Endodermal cell (in vitro differentiated cells): ENCODE results near the gene SPTLC3. TPM values are rescaled to one million over a fixed set of nuclear protein-coding genes. Genes with fewer than 3 reads are reported as not detected.

ENCODE experiments used
- DNase-seq: peaks from one replicate; pipeline ENCODE4 v3.0.0-alpha.2; 2017
- H3K27ac ChIP-seq: 2 replicates; pipeline ENCODE4 v1.5.1; 2013; ENCODE audit warnings: mild to moderate bottlenecking, low read depth, low read length, moderate library complexity
- H3K27me3 ChIP-seq: 2 replicates; pipeline ENCODE4 v1.6.1; 2013; ENCODE audit warnings: mild to moderate bottlenecking, low read length, moderate library complexity; ENCODE audit not compliant: insufficient read depth, control insufficient read depth, poor library complexity, severe bottlenecking
- H3K36me3 ChIP-seq: 2 replicates; pipeline ENCODE4 v1.7.0; 2013; ENCODE audit warnings: mild to moderate bottlenecking, low read length, moderate library complexity; ENCODE audit not compliant: control insufficient read depth, insufficient read depth
- H3K4me1 ChIP-seq: one replicate; pipeline ENCODE4 v1.7.0; 2013; ENCODE audit warnings: low read length; ENCODE audit not compliant: control insufficient read depth, insufficient read depth
- H3K4me3 ChIP-seq: 2 replicates; pipeline ENCODE4 v1.5.1; 2013; ENCODE audit warnings: mild to moderate bottlenecking, low read length, moderate library complexity
- H3K9ac ChIP-seq: 2 replicates; pipeline ENCODE4 v1.6.1; 2013; ENCODE audit warnings: mild to moderate bottlenecking, low read length, moderate library complexity; ENCODE audit not compliant: poor library complexity, severe bottlenecking; ENCODE audit errors: extremely low read depth
- H3K9me3 ChIP-seq: 2 replicates; pipeline ENCODE4 v1.6.1; 2013; ENCODE audit warnings: mild to moderate bottlenecking, low read length, moderate library complexity; ENCODE audit not compliant: control insufficient read depth
- H3K27ac Mint-ChIP-seq: 2 replicates; pipeline ENCODE4 v1.8.0; 2020; ENCODE audit warnings: mixed read lengths
- H3K27me3 Mint-ChIP-seq: 2 replicates; pipeline ENCODE4 v1.8.0; 2021; ENCODE audit warnings: mild to moderate bottlenecking, mixed read lengths; ENCODE audit not compliant: insufficient read depth
- H3K36me3 Mint-ChIP-seq: 2 replicates; pipeline ENCODE4 v1.8.0; 2020; ENCODE audit warnings: low read depth, mixed read lengths
- H3K4me1 Mint-ChIP-seq: 2 replicates; pipeline ENCODE4 v1.8.0; 2020; ENCODE audit warnings: mixed read lengths
- H3K4me3 Mint-ChIP-seq: 2 replicates; pipeline ENCODE4 v1.8.0; 2020; ENCODE audit warnings: mild to moderate bottlenecking, moderate library complexity, mixed read lengths
- H3K9me3 Mint-ChIP-seq: 2 replicates; pipeline ENCODE4 v1.8.0; 2020; ENCODE audit warnings: mild to moderate bottlenecking, mixed read lengths
- WGBS, 2 experiments: methylation state at CpG; one replicate each; pipeline versions ENCODE4 v1.1.5 to v1.1.7; 2013; ENCODE audit warnings: missing lambda C conversion rate in 2 of 2, mixed read lengths in 1 of 2; ENCODE audit not compliant: insufficient coverage in 1 of 2, insufficient read length in 1 of 2; 5-methylcytosine and 5-hydroxymethylcytosine counted together
- total RNA-seq, 2 donors: library from RNA; stranded (reverse); fragmentation: NEBNext Ultra II Directional in 1 of 2; extraction: Animal tissue kit (Norgen Biotek cat#: 25700) in 1 of 2; gene quantifications; 2 replicates in 1 of 2; 3 replicates in 1 of 2; pipeline ENCODE4 v1.2.1, GENCODE V29; 2021
- TF ChIP-seq, protein P1 (sequence below): fragments of 200-600 bp; sonication (generic); conservative IDR thresholded peaks from 2 replicates; pipeline ENCODE4 v1.5.0; 2021; ENCODE audit warnings: antibody characterized with exemption, mild to moderate bottlenecking

The SPTLC3 gene
- total RNA-seq, 2 donors from 2014 or later, result 1.6 TPM

DNA sequence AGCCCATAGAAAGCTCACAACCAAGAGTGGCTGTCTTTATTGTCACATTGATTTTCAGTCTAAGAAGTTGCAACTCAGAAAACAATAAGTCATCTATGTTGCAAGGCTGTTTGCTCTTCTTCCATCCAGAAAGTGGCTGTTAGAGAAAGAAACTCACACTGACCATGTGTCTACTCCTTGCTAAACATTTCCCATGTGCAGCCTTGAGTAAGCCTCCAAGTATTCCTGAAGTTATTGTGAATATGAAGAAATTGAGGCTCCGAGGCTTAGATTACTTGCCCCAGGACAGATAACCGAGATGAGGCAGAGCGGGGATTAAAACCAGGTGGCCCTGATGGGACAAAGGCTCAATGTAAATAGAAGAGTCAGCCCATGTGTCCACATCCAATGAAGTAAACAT is 105.0 kb downstream of the SPTLC3 start:
- no peak for DNase-seq
- no peaks in the 10 kb centered on the region for H3K36me3 Mint-ChIP-seq
- Histone ChIP-seq H3K36me3 (no peaks in the 10 kb centered on the region), H3K4me3 (no peak overlapping the region), H3K9me3 (no peaks in the 10 kb centered on the region), H3K9ac (no peak overlapping the region), H3K27ac (no peak overlapping the region), H3K27me3 (no peaks in the 10 kb centered on the region), H3K4me1 (no peaks in the 10 kb centered on the region)
- no peaks in the 10 kb centered on the region for H3K9me3 Mint-ChIP-seq
- no peaks in the 10 kb centered on the region for H3K27me3 Mint-ChIP-seq
- H3K4me1 Mint-ChIP-seq, result peaks cover 3% of the 10 kb centered on the region
- H3K4me3 Mint-ChIP-seq, result no peak overlapping the region
- TF ChIP-seq, protein P1, sequence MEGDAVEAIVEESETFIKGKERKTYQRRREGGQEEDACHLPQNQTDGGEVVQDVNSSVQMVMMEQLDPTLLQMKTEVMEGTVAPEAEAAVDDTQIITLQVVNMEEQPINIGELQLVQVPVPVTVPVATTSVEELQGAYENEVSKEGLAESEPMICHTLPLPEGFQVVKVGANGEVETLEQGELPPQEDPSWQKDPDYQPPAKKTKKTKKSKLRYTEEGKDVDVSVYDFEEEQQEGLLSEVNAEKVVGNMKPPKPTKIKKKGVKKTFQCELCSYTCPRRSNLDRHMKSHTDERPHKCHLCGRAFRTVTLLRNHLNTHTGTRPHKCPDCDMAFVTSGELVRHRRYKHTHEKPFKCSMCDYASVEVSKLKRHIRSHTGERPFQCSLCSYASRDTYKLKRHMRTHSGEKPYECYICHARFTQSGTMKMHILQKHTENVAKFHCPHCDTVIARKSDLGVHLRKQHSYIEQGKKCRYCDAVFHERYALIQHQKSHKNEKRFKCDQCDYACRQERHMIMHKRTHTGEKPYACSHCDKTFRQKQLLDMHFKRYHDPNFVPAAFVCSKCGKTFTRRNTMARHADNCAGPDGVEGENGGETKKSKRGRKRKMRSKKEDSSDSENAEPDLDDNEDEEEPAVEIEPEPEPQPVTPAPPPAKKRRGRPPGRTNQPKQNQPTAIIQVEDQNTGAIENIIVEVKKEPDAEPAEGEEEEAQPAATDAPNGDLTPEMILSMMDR, result no peak
- 90 to 100% methylated on average over 2 to 3 of the region's 3 CpGs for WGBS, 2 experiments
- no peak overlapping the region for H3K27ac Mint-ChIP-seq

DNA sequence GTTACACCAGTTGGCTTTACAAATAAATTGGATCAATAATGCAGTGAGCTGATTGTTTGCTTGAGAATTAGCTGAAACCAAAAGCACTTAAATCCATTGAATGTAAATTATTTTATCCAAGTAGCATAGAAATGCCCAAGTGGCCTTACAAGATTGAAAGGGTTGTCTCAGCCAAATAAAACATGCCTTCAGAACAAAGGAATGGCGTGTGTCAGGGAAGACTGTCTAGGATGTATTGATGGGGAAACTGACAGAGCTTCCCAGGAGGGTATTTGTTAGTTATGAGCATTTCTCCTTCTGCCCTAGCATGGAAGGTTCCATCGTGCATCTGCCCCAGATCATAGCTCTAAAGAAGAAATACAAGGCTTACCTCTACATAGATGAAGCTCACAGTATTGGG is 108.4 kb downstream of the SPTLC3 start:
- no peaks in the 10 kb centered on the region for H3K36me3 Mint-ChIP-seq
- H3K4me3 Mint-ChIP-seq, result no peak overlapping the region
- H3K27me3 ChIP-seq, result no peaks in the 10 kb centered on the region
- H3K9me3 ChIP-seq, result no peaks in the 10 kb centered on the region
- H3K27ac Mint-ChIP-seq, result no peak overlapping the region
- DNase-seq, result no peak
- peaks cover 6% of the 10 kb centered on the region for H3K4me1 Mint-ChIP-seq
- H3K36me3 ChIP-seq, result no peaks in the 10 kb centered on the region
- H3K9ac ChIP-seq, result no peak overlapping the region
- H3K27me3 Mint-ChIP-seq, result no peaks in the 10 kb centered on the region
- H3K4me3 ChIP-seq, result no peak overlapping the region
- H3K27ac ChIP-seq, result no peak overlapping the region
- TF ChIP-seq, protein P1, result no peak
- no peaks in the 10 kb centered on the region for H3K4me1 ChIP-seq
- WGBS, 2 experiments, result 90% methylated on average over 2 of the region's 2 CpGs; no CpG with 5 or more reads in 1 of the 2 experiments
- no peaks in the 10 kb centered on the region for H3K9me3 Mint-ChIP-seq

DNA sequence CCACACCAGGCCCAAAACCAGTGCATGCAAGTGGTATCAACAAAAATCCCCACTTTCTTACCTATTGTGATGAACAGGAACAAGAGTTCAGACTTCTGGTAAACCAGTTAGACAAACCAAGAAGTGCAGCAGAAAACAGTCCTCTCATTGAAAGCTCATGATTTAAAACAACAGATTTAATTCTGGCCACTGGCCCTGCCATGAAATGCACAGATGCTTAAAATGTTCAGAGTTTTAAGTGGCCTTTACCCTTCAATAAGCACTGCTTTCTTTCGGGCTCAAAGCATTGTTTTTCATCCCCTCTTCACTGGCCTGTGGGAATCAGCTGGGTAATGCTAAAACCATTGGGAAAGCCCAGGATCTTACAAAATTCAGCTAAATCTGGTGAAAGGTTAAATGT is 109.9 kb downstream of the SPTLC3 start:
- Histone ChIP-seq H3K27ac (no peak overlapping the region), H3K27me3 (no peaks in the 10 kb centered on the region), H3K9me3 (no peaks in the 10 kb centered on the region), H3K36me3 (no peaks in the 10 kb centered on the region), H3K4me1 (no peaks in the 10 kb centered on the region), H3K4me3 (no peak overlapping the region), H3K9ac (no peak overlapping the region)
- H3K4me1 Mint-ChIP-seq, result peaks cover 6% of the 10 kb centered on the region
- H3K27me3 Mint-ChIP-seq, result no peaks in the 10 kb centered on the region
- TF ChIP-seq, protein P1, result no peak
- WGBS, 2 experiments, result 93 to 100% methylated on average over 1 of the region's 1 CpG
- no peaks in the 10 kb centered on the region for H3K36me3 Mint-ChIP-seq
- H3K27ac Mint-ChIP-seq, result no peak overlapping the region
- H3K9me3 Mint-ChIP-seq, result no peaks in the 10 kb centered on the region
- no peak overlapping the region for H3K4me3 Mint-ChIP-seq
- no peak for DNase-seq
